ENCODE results near the gene CYP26A1. TPM values are rescaled to one million over a fixed set of nuclear protein-coding genes. Genes with fewer than 3 reads are reported as not detected.

Gene CYP26A1
- total and polyA plus RNA-seq, 2 donors (not counting 1 experiment from before 2014, with no cell fraction given): under 0.01 TPM; not detected in 1

DNA sequence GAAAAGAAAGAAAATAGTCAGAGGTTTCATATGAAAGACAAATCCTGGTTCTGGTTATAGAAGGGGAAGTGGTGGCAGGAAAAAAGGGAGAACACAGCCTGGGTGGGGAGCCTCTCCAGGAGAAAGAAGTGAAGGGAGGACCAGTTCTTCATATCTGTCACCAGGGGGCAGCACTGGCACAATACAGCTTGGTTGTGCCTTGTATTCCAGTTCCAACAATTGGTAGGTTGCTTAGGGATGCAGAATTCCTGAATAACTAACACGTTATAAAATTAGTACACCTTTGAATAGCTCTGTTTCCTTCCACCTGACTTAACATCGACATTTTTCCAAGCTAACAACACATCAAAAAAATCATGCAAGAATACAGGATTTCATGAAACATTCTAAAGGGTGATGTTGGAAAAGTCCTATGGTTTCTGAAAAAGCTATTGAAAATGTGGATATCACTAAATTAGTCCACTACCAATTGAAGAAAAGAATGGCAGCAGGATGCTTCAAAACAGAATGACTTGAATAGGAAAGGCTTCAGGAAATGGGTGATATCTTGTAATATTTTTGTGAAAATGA lies 52.9 kb downstream of the CYP26A1 start:
- Histone ChIP-seq H3K79me2 (ENCODE audit: control insufficient read depth, insufficient read depth, low read length) (no peaks in the 10 kb centered on the region), H3K4me1 (ENCODE audit: control insufficient read depth, extremely low read depth, insufficient read depth, low read length) (no peaks in the 10 kb centered on the region), H3K27me3 (ENCODE audit: control insufficient read depth, insufficient read depth, low read length) (peaks cover 9% of the 10 kb centered on the region), H3K9ac (ENCODE audit: insufficient read depth, low read length) (no peak overlapping the region), H2AFZ (ENCODE audit: low read length) (no peak overlapping the region), H3K9me3 (ENCODE audit: control insufficient read depth, insufficient read depth, low read depth, low read length) (no peaks in the 10 kb centered on the region), H3K4me3 (replicated peaks in 1 of 4; ENCODE audit: control extremely low read depth in 1 of 4, insufficient read depth in 1 of 4, low read depth in 3 of 4, low read length in 4 of 4) (no peak overlapping the region), H3K4me2 (ENCODE audit: extremely low read depth, insufficient read depth, low read length) (no peak overlapping the region), H4K20me1 (ENCODE audit: control insufficient read depth, extremely low read depth, insufficient read depth, low read length) (no peaks in the 10 kb centered on the region), H3K27ac (ENCODE audit: insufficient read depth, low read length) (no peak overlapping the region), H3K36me3 (ENCODE audit: control insufficient read depth, insufficient read depth, low read length) (no peaks in the 10 kb centered on the region)
- DNase-seq (ENCODE audit: low read depth in 2 of 2): no peak
- no peak for TF ChIP-seq EZH2 (IDR thresholded peaks at IDR 0.05; ENCODE audit: low read length, missing control alignments)
- TF ChIP-seq, protein P1, sequence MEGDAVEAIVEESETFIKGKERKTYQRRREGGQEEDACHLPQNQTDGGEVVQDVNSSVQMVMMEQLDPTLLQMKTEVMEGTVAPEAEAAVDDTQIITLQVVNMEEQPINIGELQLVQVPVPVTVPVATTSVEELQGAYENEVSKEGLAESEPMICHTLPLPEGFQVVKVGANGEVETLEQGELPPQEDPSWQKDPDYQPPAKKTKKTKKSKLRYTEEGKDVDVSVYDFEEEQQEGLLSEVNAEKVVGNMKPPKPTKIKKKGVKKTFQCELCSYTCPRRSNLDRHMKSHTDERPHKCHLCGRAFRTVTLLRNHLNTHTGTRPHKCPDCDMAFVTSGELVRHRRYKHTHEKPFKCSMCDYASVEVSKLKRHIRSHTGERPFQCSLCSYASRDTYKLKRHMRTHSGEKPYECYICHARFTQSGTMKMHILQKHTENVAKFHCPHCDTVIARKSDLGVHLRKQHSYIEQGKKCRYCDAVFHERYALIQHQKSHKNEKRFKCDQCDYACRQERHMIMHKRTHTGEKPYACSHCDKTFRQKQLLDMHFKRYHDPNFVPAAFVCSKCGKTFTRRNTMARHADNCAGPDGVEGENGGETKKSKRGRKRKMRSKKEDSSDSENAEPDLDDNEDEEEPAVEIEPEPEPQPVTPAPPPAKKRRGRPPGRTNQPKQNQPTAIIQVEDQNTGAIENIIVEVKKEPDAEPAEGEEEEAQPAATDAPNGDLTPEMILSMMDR (conservative IDR thresholded peaks at IDR 0.05 in 1 of 2, IDR thresholded peaks at IDR 0.05 in 1 of 2; ENCODE audit: low read depth in 1 of 2, low read length in 2 of 2): peak; percentile 22 to 24

Other genes with a start within 250 kb of the CYP26A1 start
- gene EXOC6, start 225.4 kb upstream of the CYP26A1 start, total RNA-seq: 8.5 and 9.2 TPM in 2 replicates
- 6.2 and 12.9 TPM in 2 replicates for gene EXOC6, start 225.4 kb upstream of the CYP26A1 start, polyA plus RNA-seq
- gene CYP26C1, start 13.1 kb upstream of the CYP26A1 start, total RNA-seq: under 0.01 TPM in 2 replicates
- 0.02 and 0.03 TPM in 2 replicates for gene CYP26C1, start 13.1 kb upstream of the CYP26A1 start, polyA plus RNA-seq

Data from fibroblast of lung (primary cell).